Tibial artery (tissue), 4 donors: ENCODE measurements around the gene MCTP1.
"Not testable (repeated sequence)": the region's sequence is repeated elsewhere in the genome, so short reads cannot be mapped to it uniquely, and the experiment has no call there.

Source experiments
- DNase-seq, 2 donors: peaks; one replicate each; pipeline ENCODE4 v3.0.0-alpha.2; 2019
- H3K27ac ChIP-seq, 2 donors: fragments of 200-600 bp; sonication (generic) in 1 of 2; 1 replicate in 1 of 2; 2 replicates in 1 of 2; pipeline ENCODE4 v1.5.1; 2018 to 2019; ENCODE audit warnings: mild to moderate bottlenecking in 1 of 2
- H3K27me3 ChIP-seq, 2 donors: fragments of 200-600 bp; sonication (generic) in 1 of 2; one replicate each; pipeline versions ENCODE4 v1.5.1 to v1.6.0; 2016 to 2019
- H3K36me3 ChIP-seq, 3 donors: fragments of 200-600 bp; sonication (generic) in 2 of 3; one replicate each; pipeline ENCODE4 v1.5.1; 2016 to 2019; ENCODE audit warnings: mild to moderate bottlenecking in 2 of 3
- H3K4me1 ChIP-seq, 4 donors: fragments of 200-600 bp; sonication (generic) in 2 of 4; 1 replicate in 3 of 4; 2 replicates in 1 of 4; pipeline ENCODE4 v1.5.1; 2016 to 2019
- H3K4me3 ChIP-seq, 2 donors: fragments of 200-600 bp; sonication (generic) in 1 of 2; 1 replicate in 1 of 2; 2 replicates in 1 of 2; pipeline ENCODE4 v1.5.1; 2018 to 2019; ENCODE audit warnings: mild to moderate bottlenecking in 2 of 2
- H3K9me3 ChIP-seq, 3 donors: fragments of 200-600 bp; sonication (generic) in 1 of 3; one replicate each; pipeline ENCODE4 v1.5.1; 2016 to 2019
- intact Hi-C: fragments of 100-400 bp; cut with DNase I; formaldehyde crosslinking; loops from one replicate; pipeline ENCODE4 v1.15.0; 2023; ENCODE audit warnings: low total_unique reads
- TF ChIP-seq, protein P1 (sequence below), 2 experiments: fragments of 200-600 bp in 1 of 2; fragments of 450-650 bp in 1 of 2; IDR thresholded peaks; one replicate each; pipeline ENCODE4 v1.5.1; 2017 to 2019; ENCODE audit warnings: antibody characterized with exemption in 2 of 2, mild to moderate bottlenecking in 1 of 2, moderate library complexity in 1 of 2

MCTP1 gene

DNA sequence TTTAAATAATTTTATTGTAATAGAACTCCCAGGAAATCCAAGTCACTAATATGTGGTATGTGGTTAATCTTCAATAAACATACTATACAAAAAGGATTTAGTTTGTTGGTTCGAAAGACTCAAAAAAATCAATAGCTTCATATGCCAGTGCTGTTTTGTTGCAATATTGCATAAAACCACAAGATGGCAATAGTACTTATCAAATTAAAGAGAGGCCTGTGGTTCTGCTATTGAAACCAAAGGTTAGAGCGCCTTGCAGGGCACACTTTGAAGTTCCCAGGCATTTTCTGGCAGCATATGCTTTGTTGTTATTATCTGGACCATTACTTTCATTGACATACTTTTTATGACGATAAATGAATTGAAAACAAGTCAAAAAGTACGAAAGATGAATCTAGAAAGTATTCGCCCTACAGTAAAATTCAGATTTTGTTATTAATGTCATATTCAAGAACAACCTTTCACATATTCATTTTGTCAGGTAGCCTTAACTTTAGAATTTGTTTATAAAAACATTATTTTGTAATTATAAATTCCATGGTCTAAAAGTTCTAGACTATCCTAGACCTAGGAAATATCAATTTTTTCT is 316.3 kb downstream of the MCTP1 start:
- Histone ChIP-seq H3K27ac (no peak overlapping the region), H3K4me3 (no peak overlapping the region), H3K4me1 (no peaks in the 10 kb centered on the region), H3K36me3 (no peaks in the 10 kb centered on the region), H3K27me3 (no peaks in the 10 kb centered on the region), H3K9me3 (no peaks in the 10 kb centered on the region)
- TF ChIP-seq, protein P1, sequence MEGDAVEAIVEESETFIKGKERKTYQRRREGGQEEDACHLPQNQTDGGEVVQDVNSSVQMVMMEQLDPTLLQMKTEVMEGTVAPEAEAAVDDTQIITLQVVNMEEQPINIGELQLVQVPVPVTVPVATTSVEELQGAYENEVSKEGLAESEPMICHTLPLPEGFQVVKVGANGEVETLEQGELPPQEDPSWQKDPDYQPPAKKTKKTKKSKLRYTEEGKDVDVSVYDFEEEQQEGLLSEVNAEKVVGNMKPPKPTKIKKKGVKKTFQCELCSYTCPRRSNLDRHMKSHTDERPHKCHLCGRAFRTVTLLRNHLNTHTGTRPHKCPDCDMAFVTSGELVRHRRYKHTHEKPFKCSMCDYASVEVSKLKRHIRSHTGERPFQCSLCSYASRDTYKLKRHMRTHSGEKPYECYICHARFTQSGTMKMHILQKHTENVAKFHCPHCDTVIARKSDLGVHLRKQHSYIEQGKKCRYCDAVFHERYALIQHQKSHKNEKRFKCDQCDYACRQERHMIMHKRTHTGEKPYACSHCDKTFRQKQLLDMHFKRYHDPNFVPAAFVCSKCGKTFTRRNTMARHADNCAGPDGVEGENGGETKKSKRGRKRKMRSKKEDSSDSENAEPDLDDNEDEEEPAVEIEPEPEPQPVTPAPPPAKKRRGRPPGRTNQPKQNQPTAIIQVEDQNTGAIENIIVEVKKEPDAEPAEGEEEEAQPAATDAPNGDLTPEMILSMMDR (IDR thresholded peaks at IDR 0.05), result peak; percentile 49 to 50
- DNase-seq, result no peak
- intact Hi-C loops, result no loop called here

DNA sequence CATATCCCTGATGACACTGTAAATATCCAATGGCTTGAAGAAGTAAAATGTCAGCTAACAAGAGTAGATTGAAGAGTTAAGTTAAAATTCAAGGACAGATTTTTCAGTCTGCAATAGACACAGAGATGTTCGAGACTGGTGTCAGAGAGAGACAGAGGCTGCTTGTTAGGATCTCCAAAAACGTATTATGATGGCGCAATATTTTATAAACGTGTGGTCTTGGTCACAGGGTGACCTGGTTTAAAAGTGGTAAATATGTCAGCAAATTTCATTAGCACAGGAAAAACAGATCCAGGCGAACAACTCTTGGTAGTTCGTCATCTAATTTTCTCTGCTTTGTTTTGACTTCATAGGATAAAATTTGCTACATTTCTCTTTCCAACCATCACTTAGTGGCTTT is 317.4 kb downstream of the MCTP1 start:
- Histone ChIP-seq H3K36me3 (no peaks in the 10 kb centered on the region), H3K27ac (no peak overlapping the region), H3K27me3 (no peaks in the 10 kb centered on the region), H3K4me1 (no peaks in the 10 kb centered on the region), H3K4me3 (no peak overlapping the region), H3K9me3 (no peaks in the 10 kb centered on the region)
- TF ChIP-seq, protein P1 (IDR thresholded peaks at IDR 0.05), result no peak
- intact Hi-C loops, result no loop called here
- no peak for DNase-seq

DNA sequence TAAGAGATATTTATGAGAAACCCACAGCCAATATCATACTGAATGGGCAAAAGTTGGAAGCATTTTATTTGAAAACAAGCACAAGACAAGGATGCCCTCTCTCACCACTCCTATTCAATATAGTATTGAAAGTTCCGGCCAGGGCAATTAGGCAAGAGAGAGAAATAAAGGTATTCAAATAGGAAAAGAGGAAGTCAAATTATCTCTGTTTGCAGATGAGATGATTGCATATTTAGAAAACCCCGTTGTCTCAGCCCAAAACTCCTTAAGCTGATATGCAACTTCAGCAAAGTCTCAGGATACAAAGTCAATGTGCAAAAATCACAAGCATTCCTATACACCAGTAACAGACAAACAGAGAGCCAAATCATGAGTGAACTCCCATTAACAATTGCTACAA is 325.6 kb downstream of the MCTP1 start:
- H3K4me3 ChIP-seq, H3K4me1 ChIP-seq, intact Hi-C loops, H3K27ac ChIP-seq, H3K36me3 ChIP-seq, H3K9me3 ChIP-seq, H3K27me3 ChIP-seq, DNase-seq: not testable (repeated sequence)

DNA sequence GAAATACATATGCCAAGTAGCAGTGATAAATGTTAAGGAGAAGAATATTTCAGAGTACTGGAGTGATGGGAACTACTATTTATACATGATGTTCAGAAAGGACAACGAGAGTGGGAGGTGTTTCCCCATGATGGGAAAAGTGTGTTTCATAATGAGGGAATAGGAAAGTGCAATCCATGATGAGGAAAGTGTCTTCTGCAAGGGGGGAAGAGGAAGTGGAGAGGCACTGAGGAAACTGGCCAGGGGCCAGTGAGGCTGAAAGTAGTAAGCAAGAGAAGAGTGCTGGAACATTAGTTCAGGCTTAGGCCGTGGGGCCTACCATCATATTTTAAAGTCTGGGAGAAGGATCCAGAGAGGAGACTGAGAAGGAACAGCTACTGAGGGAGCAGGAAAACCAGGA is 339.2 kb downstream of the MCTP1 start:
- H3K9me3 ChIP-seq, result no peaks in the 10 kb centered on the region
- peak in 1 of 2 donors; percentile 69 for DNase-seq
- H3K27ac ChIP-seq, result no peak overlapping the region
- no peaks in the 10 kb centered on the region for H3K4me1 ChIP-seq
- H3K27me3 ChIP-seq, result no peaks in the 10 kb centered on the region
- intact Hi-C loops, result no loop called here
- TF ChIP-seq, protein P1 (IDR thresholded peaks at IDR 0.05), result no peak
- no peaks in the 10 kb centered on the region for H3K36me3 ChIP-seq
- H3K4me3 ChIP-seq, result no peak overlapping the region

DNA sequence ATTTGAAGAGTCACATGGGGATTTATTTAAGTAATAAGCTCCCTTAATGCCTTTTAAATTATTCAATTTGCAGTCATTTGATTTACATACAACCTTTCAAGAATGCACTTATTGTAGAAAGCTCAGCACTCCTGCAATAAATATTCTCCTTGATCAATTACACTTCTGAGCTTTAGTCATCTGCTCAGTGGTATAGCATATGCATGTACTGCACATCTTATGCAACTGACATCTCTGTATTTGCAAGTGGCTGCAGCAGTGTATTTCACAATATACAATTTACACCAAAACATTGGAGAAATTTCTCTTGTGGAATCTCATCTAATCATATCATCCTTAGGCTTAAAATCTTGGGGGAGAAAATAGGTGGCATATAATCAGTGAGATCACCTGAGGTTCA is 340.7 kb downstream of the MCTP1 start:
- H3K36me3 ChIP-seq, result no peaks in the 10 kb centered on the region
- no peak overlapping the region for H3K4me3 ChIP-seq
- H3K4me1 ChIP-seq, result no peaks in the 10 kb centered on the region
- no peaks in the 10 kb centered on the region for H3K9me3 ChIP-seq
- TF ChIP-seq, protein P1 (IDR thresholded peaks at IDR 0.05), result no peak
- no peak for DNase-seq
- H3K27me3 ChIP-seq, result no peaks in the 10 kb centered on the region
- no peak overlapping the region for H3K27ac ChIP-seq
- intact Hi-C loops, result no loop called here

DNA sequence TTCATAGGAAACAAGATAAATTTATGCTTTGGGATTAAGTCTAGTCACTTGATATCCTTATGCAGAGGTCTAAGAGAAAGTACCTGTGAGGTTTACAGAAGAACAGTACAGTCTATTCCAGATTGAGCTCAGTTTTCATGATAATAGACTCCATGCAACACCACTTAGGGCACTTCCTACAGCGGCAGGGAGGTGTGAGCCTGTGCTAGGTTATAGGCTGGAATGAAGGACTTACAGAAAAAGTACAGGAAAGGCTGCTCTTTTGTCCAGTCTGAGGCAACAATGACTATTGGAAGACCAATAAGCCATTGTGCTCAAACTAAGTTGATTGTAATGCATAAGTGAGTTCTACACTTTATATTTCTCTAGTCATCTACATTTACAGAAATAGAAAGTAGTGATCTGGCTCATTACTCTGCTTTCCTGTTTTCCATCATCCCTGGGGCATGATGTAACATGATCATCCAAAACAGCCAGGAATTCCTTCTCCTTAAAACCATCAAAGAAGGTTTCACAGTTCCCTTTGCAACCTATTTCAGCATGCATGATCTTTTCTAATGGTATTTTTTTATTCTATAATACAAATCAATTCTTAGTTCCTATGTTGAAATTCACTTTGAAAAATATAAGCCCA is 343.7 kb downstream of the MCTP1 start:
- H3K27ac ChIP-seq, result no peak overlapping the region
- no peak for DNase-seq
- H3K9me3 ChIP-seq, result no peaks in the 10 kb centered on the region
- H3K4me3 ChIP-seq, result no peak overlapping the region
- intact Hi-C loops, result no loop called here
- H3K36me3 ChIP-seq, result no peaks in the 10 kb centered on the region
- no peaks in the 10 kb centered on the region for H3K27me3 ChIP-seq
- TF ChIP-seq, protein P1 (IDR thresholded peaks at IDR 0.05), result no peak
- no peaks in the 10 kb centered on the region for H3K4me1 ChIP-seq
